Measurements from ENCODE around the gene FALEC. TPM values are rescaled to one million over a fixed set of nuclear protein-coding genes. Genes with fewer than 3 reads are reported as not detected.

The FALEC gene
- polyA plus RNA-seq, 1 donor (not counting 4 experiments of a cell fraction or from before 2014, with no cell fraction given), result 0.12 TPM

DNA sequence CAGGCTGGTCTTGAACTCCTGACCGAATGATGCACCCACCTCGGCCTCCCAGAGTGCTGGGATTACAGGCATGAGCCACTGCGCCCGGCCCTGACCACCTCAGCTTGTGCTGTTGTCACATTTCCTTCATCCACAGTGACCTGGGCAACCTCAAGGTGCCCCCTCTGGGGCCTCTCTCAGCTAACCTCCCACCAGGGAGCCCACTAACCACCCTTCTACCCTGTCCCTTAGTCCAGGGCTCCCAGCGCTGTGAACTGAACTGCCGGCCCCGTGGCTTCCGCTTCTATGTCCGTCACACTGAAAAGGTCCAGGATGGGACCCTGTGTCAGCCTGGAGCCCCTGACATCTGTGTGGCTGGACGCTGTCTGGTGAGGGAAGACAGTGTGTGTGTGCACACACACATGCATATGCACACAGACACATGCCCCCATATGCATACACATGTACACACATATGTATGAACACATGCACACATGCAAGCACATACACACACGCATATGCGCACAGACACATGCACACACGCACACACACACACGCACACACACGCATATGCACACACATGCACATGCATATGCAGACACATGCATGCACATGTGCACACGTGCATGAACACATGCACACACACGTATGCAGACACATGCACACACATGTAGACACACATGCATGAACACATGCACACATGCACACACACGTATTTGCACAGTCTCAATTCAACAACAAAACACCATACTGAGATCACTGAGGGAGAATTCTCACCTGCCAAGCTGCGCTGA, 39.8 kb downstream of the FALEC start:
- FAIRE-seq, result no peak
- TF ChIP-seq, protein P1, sequence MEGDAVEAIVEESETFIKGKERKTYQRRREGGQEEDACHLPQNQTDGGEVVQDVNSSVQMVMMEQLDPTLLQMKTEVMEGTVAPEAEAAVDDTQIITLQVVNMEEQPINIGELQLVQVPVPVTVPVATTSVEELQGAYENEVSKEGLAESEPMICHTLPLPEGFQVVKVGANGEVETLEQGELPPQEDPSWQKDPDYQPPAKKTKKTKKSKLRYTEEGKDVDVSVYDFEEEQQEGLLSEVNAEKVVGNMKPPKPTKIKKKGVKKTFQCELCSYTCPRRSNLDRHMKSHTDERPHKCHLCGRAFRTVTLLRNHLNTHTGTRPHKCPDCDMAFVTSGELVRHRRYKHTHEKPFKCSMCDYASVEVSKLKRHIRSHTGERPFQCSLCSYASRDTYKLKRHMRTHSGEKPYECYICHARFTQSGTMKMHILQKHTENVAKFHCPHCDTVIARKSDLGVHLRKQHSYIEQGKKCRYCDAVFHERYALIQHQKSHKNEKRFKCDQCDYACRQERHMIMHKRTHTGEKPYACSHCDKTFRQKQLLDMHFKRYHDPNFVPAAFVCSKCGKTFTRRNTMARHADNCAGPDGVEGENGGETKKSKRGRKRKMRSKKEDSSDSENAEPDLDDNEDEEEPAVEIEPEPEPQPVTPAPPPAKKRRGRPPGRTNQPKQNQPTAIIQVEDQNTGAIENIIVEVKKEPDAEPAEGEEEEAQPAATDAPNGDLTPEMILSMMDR (optimal IDR thresholded peaks at IDR 0.05 in 1 of 3, IDR thresholded peaks at IDR 0.05 in 1 of 3, conservative IDR thresholded peaks at IDR 0.05 in 1 of 3; ENCODE audit: extremely low read depth in 1 of 3, insufficient read depth in 2 of 3, low read length in 3 of 3), result no peak
- no peak for TF ChIP-seq EZH2 (IDR thresholded peaks at IDR 0.05; ENCODE audit: low read length)
- Histone ChIP-seq H3K9me3 (ENCODE audit: control insufficient read depth, low read depth, low read length) (no peaks in the 10 kb centered on the region), H3K27ac (ENCODE audit: control insufficient read depth, insufficient read depth, low read length) (no peak overlapping the region), H3K4me3 (ENCODE audit: control insufficient read depth in 2 of 3, extremely low read depth in 1 of 3, insufficient read depth in 2 of 3, low read depth in 1 of 3, low read length in 3 of 3) (no peak overlapping the region), H3K79me2 (ENCODE audit: control insufficient read depth, insufficient read depth, low read length) (no peaks in the 10 kb centered on the region), H3K4me2 (ENCODE audit: control insufficient read depth, extremely low read depth, insufficient read depth, low read depth, low read length) (no peak overlapping the region), H3K27me3 (ENCODE audit: control insufficient read depth, extremely low read depth, insufficient read depth, low read length) (no peaks in the 10 kb centered on the region), H3K9me1 (ENCODE audit: control insufficient read depth, extremely low read depth, insufficient read depth, low read length) (peaks cover 3% of the 10 kb centered on the region), H2AFZ (ENCODE audit: control insufficient read depth, low read length) (no peak overlapping the region), H3K9ac (ENCODE audit: control insufficient read depth, extremely low read depth, insufficient read depth, low read length) (no peak overlapping the region), H3K4me1 (ENCODE audit: control insufficient read depth, extremely low read depth, insufficient read depth, low read length) (peaks cover 15% of the 10 kb centered on the region), H3K36me3 (ENCODE audit: control insufficient read depth in 2 of 2, extremely low read depth in 1 of 2, insufficient read depth in 2 of 2, low read length in 2 of 2) (peaks cover 0 to 4% of the 10 kb centered on the region in 2 experiments), H4K20me1 (ENCODE audit: control insufficient read depth, extremely low read depth, insufficient read depth, low read length) (no peaks in the 10 kb centered on the region)
- DNase-seq (ENCODE audit: low read depth, low spot score), result no peak
- dilution Hi-C loops (cut with MboI; ENCODE audit: extremely low pct_ligation_motif_present, low sequenced_read_pairs), result no loop called here

DNA sequence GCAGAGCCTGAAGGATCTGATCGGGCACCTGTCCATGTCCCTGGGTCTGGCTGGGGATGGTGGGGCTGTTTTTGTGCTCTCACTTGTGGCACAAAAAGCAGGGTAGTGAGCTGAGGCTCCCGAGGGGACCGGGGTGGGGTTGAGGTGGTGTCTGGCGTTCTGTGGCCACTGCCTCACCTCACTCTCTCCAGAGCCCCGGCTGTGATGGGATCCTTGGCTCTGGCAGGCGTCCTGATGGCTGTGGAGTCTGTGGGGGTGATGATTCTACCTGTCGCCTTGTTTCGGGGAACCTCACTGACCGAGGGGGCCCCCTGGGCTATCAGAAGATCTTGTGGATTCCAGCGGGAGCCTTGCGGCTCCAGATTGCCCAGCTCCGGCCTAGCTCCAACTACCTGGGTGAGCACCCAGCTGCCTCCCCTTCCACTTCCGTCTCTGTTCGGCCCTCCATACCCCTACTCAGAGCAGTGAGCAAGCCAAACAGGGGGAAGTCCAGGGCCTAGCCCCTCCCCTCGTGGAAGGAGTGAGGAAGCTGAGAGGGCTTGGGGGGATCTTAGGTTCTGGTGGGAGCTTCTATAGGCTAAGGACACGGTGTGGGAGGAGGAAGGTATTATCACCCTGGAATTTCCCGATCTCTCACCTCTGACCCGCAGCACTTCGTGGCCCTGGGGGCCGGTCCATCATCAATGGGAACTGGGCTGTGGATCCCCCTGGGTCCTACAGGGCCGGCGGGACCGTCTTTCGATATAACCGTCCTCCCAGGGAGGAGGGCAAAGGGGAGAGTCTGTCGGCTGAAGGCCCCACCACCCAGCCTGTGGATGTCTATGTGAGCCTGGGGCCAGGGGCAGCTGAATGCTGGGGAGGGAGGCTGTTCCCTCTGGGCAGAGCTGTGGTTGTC, 40.7 kb downstream of the FALEC start:
- H3K4me1 ChIP-seq (ENCODE audit: control insufficient read depth, extremely low read depth, insufficient read depth, low read length), result peaks cover 20% of the 10 kb centered on the region
- dilution Hi-C loops (cut with MboI; ENCODE audit: extremely low pct_ligation_motif_present, low sequenced_read_pairs), result no loop called here
- H3K27me3 ChIP-seq (ENCODE audit: control insufficient read depth, extremely low read depth, insufficient read depth, low read length), result no peaks in the 10 kb centered on the region
- H3K9me1 ChIP-seq (ENCODE audit: control insufficient read depth, extremely low read depth, insufficient read depth, low read length), result peaks cover 3% of the 10 kb centered on the region
- H3K4me2 ChIP-seq (ENCODE audit: control insufficient read depth, extremely low read depth, insufficient read depth, low read depth, low read length), result no peak overlapping the region
- H3K36me3 ChIP-seq (ENCODE audit: control insufficient read depth in 2 of 2, extremely low read depth in 1 of 2, insufficient read depth in 2 of 2, low read length in 2 of 2), result peaks cover 0 to 4% of the 10 kb centered on the region in 2 experiments
- H3K9me3 ChIP-seq (ENCODE audit: control insufficient read depth, low read depth, low read length), result no peaks in the 10 kb centered on the region
- H3K4me3 ChIP-seq (ENCODE audit: control insufficient read depth in 2 of 3, extremely low read depth in 1 of 3, insufficient read depth in 2 of 3, low read depth in 1 of 3, low read length in 3 of 3), result no peak overlapping the region
- H4K20me1 ChIP-seq (ENCODE audit: control insufficient read depth, extremely low read depth, insufficient read depth, low read length), result no peaks in the 10 kb centered on the region
- H2AFZ ChIP-seq (ENCODE audit: control insufficient read depth, low read length), result no peak overlapping the region
- no peak for FAIRE-seq
- no peaks in the 10 kb centered on the region for H3K79me2 ChIP-seq (ENCODE audit: control insufficient read depth, insufficient read depth, low read length)
- DNase-seq (ENCODE audit: low read depth, low spot score), result no peak
- no peak overlapping the region for H3K27ac ChIP-seq (ENCODE audit: control insufficient read depth, insufficient read depth, low read length)
- no peak overlapping the region for H3K9ac ChIP-seq (ENCODE audit: control insufficient read depth, extremely low read depth, insufficient read depth, low read length)
- TF ChIP-seq, protein P1 (optimal IDR thresholded peaks at IDR 0.05 in 1 of 3, IDR thresholded peaks at IDR 0.05 in 1 of 3, conservative IDR thresholded peaks at IDR 0.05 in 1 of 3; ENCODE audit: extremely low read depth in 1 of 3, insufficient read depth in 2 of 3, low read length in 3 of 3), result no peak
- TF ChIP-seq EZH2 (IDR thresholded peaks at IDR 0.05; ENCODE audit: low read length), result no peak
